Large intestine (tissue), 3 donors: ENCODE data around the gene WBP1L. TPM values are rescaled to one million over a fixed set of nuclear protein-coding genes. Genes with fewer than 3 reads are reported as not detected.

Experiments
- DNase-seq, 2 donors: peaks; one replicate each; pipeline versions ENCODE4 v3.0.0 to v3.0.0-alpha.2; 2013
- H3K27ac ChIP-seq: one replicate; pipeline ENCODE4 v1.5.1; 2013; ENCODE audit warnings: low read length
- H3K27me3 ChIP-seq: 2 replicates; pipeline ENCODE4 v1.6.1; 2013; ENCODE audit warnings: low read length; ENCODE audit not compliant: control insufficient read depth, insufficient read depth
- H3K36me3 ChIP-seq: 2 replicates; pipeline ENCODE4 v1.6.1; 2013; ENCODE audit warnings: low read length; ENCODE audit not compliant: control insufficient read depth, insufficient read depth
- H3K4me1 ChIP-seq: one replicate; pipeline ENCODE4 v1.6.1; 2013; ENCODE audit warnings: low read length; ENCODE audit not compliant: control insufficient read depth, insufficient read depth
- H3K4me3 ChIP-seq: one replicate; pipeline ENCODE4 v1.5.1; 2013; ENCODE audit warnings: low read length
- H3K9me3 ChIP-seq: one replicate; pipeline ENCODE4 v1.6.1; 2013; ENCODE audit warnings: mild to moderate bottlenecking, low read depth, low read length, moderate library complexity; ENCODE audit not compliant: control insufficient read depth
- WGBS: methylation state at CpG from one replicate; pipeline ENCODE4 v1.1.5; 2013; ENCODE audit warnings: low lambda C conversion rate; ENCODE audit not compliant: insufficient coverage; 5-methylcytosine and 5-hydroxymethylcytosine counted together
- polyA plus RNA-seq: library from polyadenylated mRNA; unstranded; fragments of 120-200 nt; gene quantifications from one replicate; pipeline ENCODE4 v1.2.1, GENCODE V29; 2013

The WBP1L gene
- polyA plus RNA-seq, 1 donor, result 34.6 TPM

DNA sequence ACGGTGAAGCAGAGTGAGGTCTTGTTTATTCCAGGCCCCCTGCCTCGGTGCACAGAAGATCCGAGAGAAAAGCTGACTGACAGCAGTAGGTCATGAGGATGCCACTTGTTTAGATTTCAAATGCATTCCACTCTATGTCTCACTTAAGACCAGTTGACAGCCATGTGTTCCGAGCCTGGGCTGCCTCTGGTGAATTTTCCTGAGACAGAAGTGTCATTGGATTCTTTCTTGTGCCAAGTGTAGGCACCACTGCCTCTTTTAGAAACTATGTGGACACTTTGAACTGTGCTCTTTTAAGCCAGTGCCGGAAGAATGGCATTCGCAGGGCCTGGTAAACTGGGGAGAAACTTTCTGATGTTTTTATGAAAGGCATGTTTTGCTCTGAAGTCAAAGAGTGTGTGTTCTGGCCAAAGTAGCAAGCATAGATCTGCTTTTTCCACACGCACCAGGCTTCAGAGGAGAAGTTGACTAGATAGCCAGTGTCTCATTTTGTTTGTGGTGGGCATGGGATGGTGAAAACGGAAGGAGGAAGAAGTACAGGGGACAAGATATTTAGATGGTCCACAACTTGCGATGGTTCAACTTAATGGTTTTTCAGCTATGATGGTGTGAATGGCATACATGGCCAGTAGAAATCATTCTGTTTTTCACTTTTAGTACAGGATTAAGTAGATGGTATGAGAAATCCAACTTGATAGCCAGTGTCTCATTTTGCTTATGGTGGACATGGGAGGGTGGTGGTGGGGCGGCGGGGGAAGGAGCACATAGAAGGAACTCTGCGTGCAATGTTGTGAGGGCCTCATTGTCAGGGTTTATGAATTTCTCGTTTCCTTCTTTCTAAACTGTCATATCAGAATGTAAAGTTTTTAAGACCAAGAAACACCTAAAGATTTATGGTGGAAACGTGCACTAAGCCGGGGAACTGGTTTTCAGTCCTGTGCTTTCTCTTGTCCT lies 52.0 kb downstream of the WBP1L start:
- Histone ChIP-seq H3K9me3 (no peaks in the 10 kb centered on the region), H3K4me1 (peaks cover 9% of the 10 kb centered on the region), H3K36me3 (peaks cover 23% of the 10 kb centered on the region), H3K27ac (no peak overlapping the region), H3K27me3 (no peaks in the 10 kb centered on the region), H3K4me3 (no peak overlapping the region)
- 82% methylated on average over 4 of the region's 15 CpGs for WGBS
- no peak for DNase-seq

DNA sequence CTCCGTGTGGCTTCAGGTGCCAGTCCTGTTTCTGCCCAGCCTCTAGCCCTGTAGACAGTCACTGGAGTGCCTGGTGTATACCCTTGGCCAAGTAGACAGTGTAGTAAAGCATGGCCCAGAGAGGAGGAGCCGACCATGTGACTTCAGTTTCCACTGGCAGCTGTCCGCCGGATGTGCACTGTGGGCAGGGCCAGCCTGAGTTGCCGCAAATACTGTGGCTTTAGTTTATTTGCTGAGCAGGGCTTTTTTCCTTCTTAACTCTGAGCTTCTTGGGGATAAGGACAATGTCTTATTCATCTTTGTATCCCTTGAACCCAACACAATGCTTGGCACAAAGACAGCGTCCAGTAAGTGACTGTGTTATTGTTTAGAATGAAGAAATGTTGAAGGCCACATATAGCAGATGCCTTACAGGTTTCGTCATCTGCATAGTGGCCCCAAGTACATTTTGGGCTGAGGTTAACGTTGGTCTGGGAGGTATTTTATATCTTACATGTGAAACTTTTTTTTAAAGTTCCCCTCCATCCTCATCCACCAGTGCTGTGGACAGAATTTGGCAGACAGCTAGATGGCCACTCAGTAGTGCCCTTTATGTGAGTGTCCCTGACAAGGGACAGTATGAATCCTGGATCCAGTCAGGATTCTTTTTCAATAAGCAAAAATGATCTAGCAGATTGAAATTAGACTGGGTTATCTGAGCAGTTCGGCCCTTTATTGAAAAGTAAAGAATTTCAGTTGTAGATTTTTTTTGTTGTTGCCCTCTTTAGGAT lies 52.8 kb downstream of the WBP1L start:
- no peaks in the 10 kb centered on the region for H3K27me3 ChIP-seq
- peaks cover 31% of the 10 kb centered on the region for H3K36me3 ChIP-seq
- DNase-seq, result peak in 1 of 2 donors; percentile 57
- peak overlapping the region; percentile 13 for H3K27ac ChIP-seq
- H3K9me3 ChIP-seq, result no peaks in the 10 kb centered on the region
- WGBS, result 100% methylated on average over 1 of the region's 9 CpGs
- H3K4me1 ChIP-seq, result peaks cover 13% of the 10 kb centered on the region
- H3K4me3 ChIP-seq, result no peak overlapping the region

DNA sequence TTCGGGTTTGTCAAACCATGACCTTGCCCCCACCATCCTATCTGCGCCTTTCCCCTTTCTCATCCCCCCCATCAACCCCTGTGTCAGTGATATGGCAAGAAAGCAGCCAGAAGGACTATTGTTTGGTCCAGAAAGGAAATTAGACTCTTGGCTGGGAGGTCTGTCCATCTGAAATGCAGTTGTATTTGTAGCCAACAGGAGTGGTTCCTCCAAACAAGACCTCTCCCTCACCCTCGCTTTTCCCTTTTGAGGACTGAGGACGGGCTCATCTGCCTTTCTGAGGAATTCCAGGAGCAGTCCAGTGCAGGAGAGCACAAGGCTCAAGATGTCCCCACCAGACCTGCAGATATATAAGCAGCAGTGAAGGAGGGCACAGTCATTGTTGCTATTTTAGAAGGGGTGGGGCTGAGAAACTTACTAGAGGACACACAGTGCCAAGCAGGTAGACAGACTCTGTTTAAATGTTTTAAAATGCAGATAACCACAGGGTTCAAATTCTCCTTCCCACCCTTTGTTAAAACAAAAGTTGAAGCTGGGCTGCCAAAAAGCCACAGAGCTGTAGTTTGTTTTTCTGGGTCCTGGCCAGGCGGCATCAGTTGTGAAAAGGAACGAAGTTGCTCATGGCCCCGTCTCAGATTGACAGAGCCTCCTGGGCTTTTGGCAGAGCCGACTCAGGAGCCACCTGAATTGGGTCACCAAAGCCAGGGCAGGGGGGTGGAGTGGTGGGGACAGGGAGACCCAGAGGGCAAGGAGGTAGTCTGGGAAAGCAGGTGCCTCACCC lies 56.1 kb downstream of the WBP1L start:
- Histone ChIP-seq H3K9me3 (no peaks in the 10 kb centered on the region), H3K27ac (no peak overlapping the region), H3K27me3 (no peaks in the 10 kb centered on the region), H3K36me3 (peaks cover 39% of the 10 kb centered on the region), H3K4me1 (peaks cover 13% of the 10 kb centered on the region), H3K4me3 (no peak overlapping the region)
- WGBS, result 60% methylated on average over 2 of the region's 8 CpGs
- DNase-seq, result no peak

DNA sequence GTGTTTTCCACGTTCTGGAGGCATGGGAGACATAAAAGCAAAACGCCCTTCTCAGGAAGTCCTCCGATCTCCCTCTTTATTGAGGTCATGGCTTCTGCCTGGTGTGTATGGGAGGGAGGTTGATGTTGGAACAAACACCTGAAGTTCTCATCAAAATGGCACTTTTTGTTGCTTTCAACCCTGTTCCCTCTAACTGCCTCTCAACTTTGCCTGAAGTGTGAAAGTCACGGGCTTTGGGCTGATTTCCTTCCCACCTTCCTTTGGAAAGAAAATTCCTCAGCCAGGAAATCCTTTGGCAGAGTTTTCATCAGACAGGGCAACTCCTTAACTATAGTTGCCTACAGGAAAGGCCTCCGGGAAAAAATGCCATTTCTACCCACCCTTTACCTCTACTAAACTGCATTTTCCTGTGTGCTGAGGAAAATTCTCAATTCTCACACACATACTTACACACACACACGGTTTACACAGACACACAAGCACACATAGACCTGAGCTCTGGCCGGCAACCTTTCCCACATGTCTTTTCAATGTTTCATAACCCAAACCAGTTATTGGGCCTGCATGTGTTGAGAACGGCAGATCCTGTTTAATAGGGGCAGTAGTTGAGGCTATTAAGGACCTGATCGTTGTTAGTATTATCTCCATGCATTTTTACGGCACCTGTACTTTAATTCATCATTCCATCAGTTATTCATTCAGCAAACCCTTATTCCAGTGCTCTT lies 57.0 kb downstream of the WBP1L start:
- H3K27me3 ChIP-seq, result no peaks in the 10 kb centered on the region
- H3K9me3 ChIP-seq, result no peaks in the 10 kb centered on the region
- no peak for DNase-seq
- peaks cover 44% of the 10 kb centered on the region for H3K36me3 ChIP-seq
- peaks cover 11% of the 10 kb centered on the region for H3K4me1 ChIP-seq
- no peak overlapping the region for H3K4me3 ChIP-seq
- peak overlapping the region; percentile 16 for H3K27ac ChIP-seq
- no CpG with 5 or more reads among the region's 10 CpGs for WGBS

DNA sequence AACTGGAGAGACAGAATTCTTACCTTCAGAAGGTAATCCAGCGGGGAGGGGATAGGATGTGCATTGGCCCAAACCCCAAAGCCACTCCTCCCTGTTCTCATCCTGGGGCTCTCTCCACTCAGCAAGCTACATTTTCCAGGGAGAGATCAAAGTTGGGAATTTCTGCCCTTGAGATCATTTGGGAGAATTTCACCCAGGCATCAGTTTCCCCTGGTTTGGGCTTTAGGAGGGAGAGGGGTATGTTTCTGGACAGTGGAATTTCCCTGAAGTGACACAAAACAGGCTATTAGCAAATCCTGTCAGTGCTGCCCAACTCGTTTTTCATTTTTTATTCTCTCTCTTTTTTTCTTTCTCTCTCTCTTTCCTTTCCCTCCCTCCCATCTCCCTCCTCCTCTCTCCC lies 57.7 kb downstream of the WBP1L start:
- WGBS, result 43% methylated on average over 1 of the region's 2 CpGs
- H3K4me3 ChIP-seq, result no peak overlapping the region
- H3K4me1 ChIP-seq, result peaks cover 8% of the 10 kb centered on the region
- no peaks in the 10 kb centered on the region for H3K9me3 ChIP-seq
- peaks cover 47% of the 10 kb centered on the region for H3K36me3 ChIP-seq
- no peaks in the 10 kb centered on the region for H3K27me3 ChIP-seq
- peak overlapping the region; percentile 14 for H3K27ac ChIP-seq
- DNase-seq, result no peak

DNA sequence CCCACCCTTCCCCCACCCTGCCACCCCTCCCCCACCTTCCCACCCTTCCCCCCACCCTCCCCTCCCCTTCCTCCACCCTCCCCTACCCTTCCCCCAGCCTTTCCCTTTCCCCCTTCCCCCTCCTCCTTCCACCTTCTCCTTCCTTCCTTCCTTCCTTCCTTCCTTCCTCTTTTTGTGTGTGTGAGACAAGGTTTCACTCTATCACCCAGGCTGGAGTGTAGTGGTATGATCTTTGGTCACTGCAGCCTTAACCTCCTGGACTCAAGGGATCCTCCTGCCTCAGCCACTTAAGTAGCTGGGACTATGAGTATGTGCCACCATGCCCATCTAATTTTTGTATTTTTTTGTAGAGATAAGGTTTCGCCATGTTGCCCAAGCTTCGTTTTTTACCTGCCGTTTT lies 58.2 kb downstream of the WBP1L start:
- DNase-seq, result peak in 1 of 2 donors; percentile 26
- Histone ChIP-seq H3K4me1 (peaks cover 4% of the 10 kb centered on the region), H3K27ac (no peak overlapping the region), H3K9me3 (no peaks in the 10 kb centered on the region), H3K36me3 (peaks cover 50% of the 10 kb centered on the region), H3K4me3 (no peak overlapping the region), H3K27me3 (no peaks in the 10 kb centered on the region)
- 53% methylated on average over 3 of the region's 3 CpGs for WGBS

DNA sequence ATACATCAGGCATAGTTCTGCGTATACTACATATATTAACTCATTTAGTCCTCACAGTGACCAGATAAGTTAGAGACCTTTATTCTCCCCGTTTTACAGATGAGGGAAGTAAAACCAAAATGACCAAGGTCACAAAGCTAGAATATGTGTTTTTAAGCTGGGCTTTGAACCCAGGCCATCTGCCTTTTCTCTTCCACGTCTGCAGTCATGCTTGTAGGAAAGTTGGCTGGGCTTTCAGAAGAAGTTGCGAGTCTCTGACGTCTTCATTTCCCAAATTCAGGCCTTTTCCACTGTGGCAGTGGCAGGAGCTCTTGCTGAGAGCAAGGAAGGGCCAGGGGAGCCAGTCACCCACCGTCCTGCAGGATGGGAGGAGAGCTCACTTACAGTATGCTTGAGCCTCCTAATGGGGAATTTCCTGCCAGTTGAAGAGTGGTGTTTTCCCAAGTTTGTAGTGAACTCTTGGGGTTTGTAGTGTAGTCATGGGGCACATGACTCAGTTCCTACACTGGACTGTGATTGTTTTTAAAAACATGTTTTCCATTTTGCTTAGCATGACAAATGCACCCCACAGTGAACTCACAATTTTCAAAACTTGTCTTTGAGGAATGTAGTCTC lies 59.3 kb downstream of the WBP1L start:
- peak overlapping the region; percentile 41 for H3K27ac ChIP-seq
- no CpG with 5 or more reads among the region's 6 CpGs for WGBS
- no peaks in the 10 kb centered on the region for H3K9me3 ChIP-seq
- H3K36me3 ChIP-seq, result peaks cover 49% of the 10 kb centered on the region
- DNase-seq, result peak in 1 of 2 donors; percentile 38
- H3K4me3 ChIP-seq, result no peak overlapping the region
- H3K27me3 ChIP-seq, result no peaks in the 10 kb centered on the region
- peaks cover 4% of the 10 kb centered on the region for H3K4me1 ChIP-seq

DNA sequence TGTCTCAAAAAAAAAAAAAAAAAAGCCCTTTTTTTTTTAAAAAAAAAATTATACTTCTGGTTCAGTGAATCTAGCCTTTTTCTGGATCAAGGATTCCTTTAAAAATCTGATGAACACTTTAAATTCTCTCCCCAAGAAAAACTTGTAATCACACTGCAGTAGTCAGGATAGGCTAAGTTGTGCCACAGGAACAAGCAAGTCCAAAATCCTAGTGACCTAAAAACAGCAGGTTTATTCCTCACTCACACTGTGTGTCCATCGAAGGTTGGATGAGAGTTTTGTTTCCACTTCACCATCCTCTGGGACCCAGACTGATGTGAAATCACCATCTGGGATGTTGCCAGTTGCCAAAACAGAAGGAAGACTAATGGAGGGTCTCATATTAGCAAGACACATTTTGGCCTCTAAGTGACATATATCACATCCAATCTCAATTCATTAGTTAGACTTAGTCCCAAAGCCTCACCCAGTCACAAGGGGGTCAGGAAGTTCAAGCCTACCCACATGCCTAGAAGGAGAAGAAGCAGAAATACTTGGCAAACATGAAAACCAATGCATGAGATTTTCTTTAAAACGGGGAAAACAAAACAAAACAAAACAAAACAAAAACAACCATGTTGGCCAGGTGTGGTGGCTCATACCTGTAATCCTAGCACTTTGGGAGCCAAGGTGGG lies 60.8 kb downstream of the WBP1L start:
- H3K4me3 ChIP-seq, result no peak overlapping the region
- H3K36me3 ChIP-seq, result peaks cover 38% of the 10 kb centered on the region
- no peak for DNase-seq
- H3K4me1 ChIP-seq, result peaks cover 4% of the 10 kb centered on the region
- no peak overlapping the region for H3K27ac ChIP-seq
- WGBS, result 83% methylated on average over 1 of the region's 2 CpGs
- no peaks in the 10 kb centered on the region for H3K27me3 ChIP-seq
- H3K9me3 ChIP-seq, result no peaks in the 10 kb centered on the region

DNA sequence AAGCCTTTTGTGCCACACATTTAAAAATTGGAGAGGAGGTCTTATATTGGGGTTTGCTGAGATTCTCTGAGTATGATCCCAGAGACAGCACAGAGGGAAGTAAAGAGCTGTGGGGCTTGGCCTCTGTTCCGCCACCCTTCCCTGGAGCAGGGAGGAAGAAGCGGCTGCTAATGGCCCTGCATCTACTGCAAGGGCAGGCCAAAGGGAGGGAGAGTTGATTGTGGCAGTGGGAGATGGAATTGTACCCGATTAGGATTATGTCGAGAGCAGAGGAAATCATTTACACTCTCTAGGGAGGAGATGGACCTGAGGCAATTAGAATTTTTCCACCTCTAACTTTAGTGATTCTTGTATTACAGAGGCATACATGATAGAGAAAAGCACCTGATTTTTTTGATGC lies 64.6 kb downstream of the WBP1L start:
- Histone ChIP-seq H3K36me3 (peaks cover 49% of the 10 kb centered on the region), H3K4me1 (peaks cover 4% of the 10 kb centered on the region), H3K27me3 (no peaks in the 10 kb centered on the region), H3K4me3 (no peak overlapping the region), H3K27ac (no peak overlapping the region), H3K9me3 (no peaks in the 10 kb centered on the region)
- DNase-seq, result no peak
- no CpG with 5 or more reads among the region's 4 CpGs for WGBS
